ENCODE measurements around the gene SLC25A6.
"Not testable (repeated sequence)": the region's sequence is repeated elsewhere in the genome, so short reads cannot be mapped to it uniquely, and the experiment has no call there.

SLC25A6 gene

DNA sequence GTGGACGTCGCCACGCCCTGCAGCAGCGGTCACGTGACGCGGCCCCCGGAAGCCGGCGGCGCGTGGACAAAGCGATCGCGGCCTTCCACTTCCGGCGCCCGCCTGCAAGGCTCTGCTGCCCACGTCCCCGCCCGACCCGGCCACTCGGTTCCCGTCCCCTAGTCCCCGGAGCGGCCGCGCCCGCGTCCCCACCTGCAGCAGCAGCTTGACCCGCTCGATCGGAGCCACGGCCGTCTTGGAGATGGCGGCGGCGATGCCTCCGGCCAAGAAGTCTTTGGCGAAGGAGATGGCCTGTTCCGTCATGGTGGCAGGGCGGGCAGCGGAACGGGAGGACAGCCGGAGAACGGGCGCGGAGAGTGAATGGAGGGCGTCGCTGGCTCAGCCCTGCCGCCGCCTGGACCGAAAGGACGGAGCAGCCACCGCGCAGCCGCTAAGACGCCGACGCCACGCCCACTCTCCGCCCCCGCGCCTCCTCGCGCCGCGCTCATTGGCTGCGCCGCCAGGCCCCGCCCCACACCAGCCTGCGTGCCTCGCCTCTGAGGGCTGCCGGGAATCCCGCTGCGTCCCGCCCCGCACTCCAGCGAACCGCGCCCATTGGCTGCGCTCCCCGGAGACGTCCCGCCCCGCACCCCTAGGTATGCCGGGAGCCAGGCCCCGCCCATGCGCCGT, at the start of gene SLC25A6:
Gene SLC25A6 (minus strand): TSS at position 407 of the 669 bp plus-strand sequence. CDS start 104 bp downstream, at position 303.
- no peak for DNase-seq

DNA sequence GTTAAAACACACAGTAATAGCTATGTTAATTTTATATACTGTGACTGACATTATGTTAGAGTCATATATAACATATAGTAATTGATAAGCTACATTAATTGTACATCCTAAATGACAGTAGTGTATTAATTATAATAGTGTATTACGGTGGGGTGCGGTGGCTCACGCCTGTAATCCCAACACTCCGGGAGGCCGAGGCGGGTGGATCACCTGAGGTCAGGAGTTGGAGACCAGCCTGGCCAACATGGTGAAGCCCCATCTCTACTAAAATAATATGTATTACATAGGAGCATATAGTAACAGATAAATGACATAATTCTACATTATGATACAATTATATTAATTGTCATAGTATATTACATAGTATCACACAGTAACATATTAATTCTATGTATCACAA, 48.6 kb upstream of the SLC25A6 start:
- DNase-seq, result no peak

DNA sequence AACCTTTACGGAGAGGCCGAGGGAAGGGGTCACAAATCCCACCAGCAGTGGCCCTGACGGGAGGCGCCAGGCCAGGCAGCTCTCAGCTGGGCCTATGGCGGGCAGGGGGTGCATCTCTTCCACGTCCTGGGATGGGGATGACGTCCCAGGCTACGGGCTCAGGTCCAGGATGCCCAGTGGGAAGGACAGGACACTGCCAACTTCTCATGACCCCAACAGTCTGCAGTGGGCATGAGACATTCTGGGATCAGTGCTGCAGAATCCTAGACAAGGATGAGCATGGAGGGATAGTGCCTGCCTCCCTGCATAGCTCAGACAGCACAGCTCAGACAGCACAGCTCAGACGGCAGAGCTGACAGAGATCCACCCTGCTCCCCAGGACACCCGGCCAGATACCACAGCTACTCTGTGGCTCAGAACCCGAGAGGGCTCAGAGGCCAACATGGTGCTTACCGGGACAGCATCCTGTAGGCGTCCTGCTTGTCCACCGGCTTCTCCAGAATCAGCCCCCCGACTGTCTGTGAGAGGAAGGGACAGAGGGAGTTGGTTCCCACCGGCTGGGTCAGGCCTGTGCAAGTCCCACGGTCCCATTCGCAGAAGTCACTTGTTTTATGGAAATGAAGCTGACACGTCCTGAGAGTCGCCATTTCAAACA, 43.5 kb upstream of the SLC25A6 start:
- no peak for DNase-seq

- no peak for DNase-seq
Observed at GRCh38 chrX:1434871-1435240, 42.9 kb upstream of the SLC25A6 start.

GRCh38 chrX:1433646-1434357, 41.9 kb upstream of the SLC25A6 start:
- no peak for DNase-seq

- no peak for DNase-seq
Observed at GRCh38 chrX:1430451-1430850, 38.5 kb upstream of the SLC25A6 start.

DNA sequence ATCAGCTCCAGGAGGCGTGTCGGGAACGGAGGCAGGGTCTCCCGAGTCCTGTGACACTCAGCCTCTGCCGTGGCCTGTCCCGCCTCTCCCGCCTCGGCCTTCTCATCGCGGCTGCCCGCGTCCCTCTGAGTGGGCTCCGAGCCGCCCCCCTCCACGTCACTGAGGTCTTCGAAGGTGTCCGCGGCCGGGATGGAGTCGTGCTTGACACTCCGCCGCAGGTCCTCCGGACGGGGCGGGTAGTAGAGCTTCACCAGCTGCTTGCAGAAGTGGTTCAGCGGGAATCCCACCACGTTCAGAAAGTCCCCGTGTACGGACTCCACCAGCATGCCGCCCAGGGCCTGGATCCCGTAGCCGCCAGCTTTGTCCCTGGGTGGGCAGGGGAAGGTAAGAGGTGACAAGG, 35.8 kb upstream of the SLC25A6 start:
- no peak for DNase-seq

DNA sequence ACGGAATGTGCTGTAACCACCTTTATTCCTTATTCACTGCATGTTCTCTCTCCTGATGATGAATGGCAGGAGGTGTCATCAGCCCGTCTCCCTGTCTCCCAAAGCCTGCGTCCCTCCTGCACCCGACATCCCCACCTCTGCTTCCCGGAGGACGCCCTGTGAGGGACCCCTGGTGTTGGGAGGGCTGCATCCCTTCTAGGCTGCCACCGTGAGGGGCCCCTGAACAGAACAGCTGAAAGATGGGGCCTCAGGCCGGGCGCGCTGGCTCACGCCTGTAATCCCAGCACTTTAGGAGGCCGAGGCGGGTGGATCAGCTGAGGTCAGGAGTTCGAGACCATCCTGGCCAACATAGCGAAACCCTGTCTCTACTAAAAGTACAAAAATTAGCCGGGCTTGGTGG, 34.4 kb upstream of the SLC25A6 start:
- DNase-seq, result not testable (repeated sequence)

DNA sequence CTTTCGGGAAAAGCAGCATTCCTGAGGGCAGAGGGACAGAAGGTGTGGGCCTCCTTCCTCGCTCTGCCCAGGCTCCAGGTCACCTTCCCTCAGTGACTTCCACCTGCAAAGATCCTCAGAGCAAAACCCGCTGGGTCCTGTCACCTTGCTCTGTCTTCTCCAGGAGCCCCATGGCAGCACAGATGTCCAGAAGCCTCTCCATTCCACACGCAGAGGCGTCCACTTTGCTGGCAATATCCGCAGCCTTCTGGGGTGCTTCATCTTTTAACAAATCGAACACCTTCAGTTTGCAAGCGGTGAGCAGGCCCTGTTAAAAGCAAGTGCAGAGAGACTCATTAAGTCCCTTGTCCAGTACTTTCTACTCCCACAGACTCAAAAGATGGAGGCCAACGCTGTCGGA, 33.5 kb upstream of the SLC25A6 start:
- DNase-seq, result no peak

DNA sequence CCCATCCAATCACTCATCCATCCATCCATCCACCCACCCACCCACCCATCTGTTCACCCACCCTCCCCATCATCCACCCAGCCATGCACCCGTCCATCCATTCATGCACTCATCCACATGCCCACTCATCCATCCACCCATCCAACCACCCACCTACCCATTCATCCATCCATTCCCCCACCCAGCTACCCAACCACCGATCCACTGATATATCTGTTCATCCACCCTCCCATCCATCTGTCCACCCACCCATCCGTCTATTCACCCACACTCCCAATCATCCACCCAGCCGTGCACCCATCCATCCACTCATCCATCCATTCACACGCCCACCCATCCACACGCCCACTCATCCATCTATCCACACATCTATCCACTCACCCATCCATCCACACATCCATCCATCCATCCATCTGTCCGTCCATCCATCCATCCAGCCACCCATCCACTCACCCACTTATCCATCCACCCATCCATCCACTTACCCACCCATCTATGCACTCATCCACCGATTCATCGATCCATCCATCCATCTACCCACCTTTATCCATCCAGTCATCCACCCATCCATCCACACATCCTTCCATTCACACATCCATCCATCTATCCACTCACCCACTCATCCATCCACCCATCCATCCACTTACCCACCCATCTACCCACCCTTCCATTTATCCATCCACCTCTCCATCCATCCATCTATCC, 32.4 kb upstream of the SLC25A6 start:
- DNase-seq, result no peak

DNA sequence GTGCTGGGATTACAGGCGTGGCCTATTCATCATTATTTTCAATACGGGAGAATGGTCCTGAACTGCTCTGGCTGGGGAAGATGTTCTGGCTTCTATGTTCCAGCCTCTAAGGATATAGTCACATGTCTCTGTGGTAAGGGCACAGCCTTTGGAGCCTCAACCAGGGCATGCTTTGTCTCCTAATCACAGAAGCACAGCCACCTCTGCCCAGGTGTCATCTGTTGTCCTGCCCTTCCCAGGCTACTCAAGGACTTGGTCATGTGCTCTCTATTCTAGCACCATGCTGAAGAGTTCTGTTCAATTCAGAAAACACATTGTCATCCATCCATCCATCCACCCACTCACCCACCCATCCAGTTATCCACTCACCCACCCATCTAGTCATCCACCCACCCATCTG, 31.3 kb upstream of the SLC25A6 start:
- DNase-seq, result no peak

- no peak for DNase-seq
Observed at GRCh38 chrX:1422135-1422465, 30.2 kb upstream of the SLC25A6 start.

DNA sequence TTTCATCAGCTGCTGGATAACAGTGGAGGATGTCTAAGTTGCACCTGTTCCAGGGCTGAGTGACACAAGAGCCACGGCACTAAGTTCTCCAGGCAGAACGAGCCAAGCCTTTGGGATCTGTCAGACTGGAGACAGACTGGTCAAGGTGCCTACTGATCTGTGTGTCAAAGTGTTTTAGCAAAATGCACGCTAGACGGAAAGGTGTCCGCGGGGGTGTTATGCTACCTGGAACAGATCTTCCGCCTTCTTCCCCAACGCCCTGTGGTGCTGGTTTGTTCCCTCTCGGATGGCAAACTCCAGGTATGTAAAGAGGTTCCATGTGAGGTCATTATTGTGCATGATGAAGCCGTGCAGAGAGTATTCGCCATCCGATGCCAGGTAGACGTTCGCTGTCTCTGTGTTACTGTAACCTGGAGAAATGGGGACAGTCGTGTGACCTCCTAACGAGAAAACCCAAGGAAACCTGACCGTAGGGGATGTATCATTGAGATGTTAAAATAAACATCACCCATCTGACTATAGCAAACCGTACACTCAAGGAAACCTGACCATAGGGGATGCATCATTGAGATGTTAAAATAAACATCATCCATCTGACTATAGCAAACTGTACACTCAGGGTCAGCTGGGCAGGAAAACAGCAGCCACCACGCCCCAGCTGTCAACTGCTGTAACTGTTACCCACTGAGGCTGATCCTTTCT, 29.7 kb upstream of the SLC25A6 start:
- DNase-seq, result no peak

DNA sequence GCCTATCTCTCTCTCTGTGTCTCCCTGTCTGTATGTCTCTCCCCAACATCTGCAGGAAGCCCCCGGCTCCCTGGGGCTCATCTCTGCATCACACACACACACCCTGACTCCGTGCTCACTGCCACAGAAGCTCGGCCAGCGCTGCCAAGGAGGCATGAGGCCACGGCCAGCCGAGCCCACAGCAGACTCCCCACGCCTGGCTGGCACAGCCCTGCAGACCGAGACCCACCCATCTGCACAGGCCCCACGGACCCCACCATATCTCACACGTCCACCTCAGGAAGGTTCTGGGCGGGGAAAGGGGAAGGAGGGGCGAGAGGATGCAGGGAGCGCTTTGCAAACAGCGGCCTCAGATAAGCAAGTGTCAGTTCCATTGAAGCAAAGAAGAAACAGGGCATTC, 28.5 kb upstream of the SLC25A6 start:
- DNase-seq, result no peak

DNA sequence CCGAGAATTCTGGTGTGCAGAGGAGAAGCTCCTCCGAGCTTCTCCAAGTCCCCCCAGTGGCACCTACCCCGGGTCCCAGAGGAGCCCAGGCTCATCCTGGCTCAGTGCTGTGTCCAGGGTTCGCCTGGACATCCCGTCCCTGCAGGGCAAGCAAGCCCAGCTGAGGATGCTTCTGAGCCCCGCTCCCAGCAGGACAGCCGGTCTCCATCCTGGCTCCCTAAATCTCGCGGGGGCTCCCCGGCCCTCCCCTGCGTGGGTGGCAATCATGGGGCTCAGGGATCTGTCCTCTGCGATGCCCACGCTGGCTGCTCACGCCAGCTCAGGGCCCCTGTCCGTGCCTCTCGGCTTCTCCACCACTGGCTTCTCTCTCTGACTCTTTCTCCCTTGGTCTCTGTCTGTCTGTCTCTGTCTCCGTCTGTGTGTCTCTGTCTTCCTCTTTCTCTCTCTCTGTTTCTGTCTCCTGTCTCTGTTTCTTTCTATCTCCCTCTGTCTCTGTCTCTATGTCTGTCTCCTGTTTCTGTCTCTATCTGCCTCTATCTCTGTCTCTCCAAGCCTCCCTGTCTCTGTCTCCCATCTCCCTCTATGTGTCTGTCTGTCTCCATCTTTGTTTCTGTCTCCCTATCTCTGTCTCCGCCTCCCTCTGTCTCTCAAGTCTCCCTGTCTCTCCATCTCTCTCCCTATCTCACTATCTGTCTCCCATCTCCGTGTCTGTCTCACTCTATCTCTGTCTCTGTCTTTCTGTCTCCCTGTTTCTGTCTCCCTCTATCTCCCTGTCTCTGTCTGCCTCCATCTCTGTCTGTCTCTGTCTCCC, 27.8 kb upstream of the SLC25A6 start:
- no peak for DNase-seq

- DNase-seq, result no peak
Observed at GRCh38 chrX:1418901-1419544, 27.1 kb upstream of the SLC25A6 start.

DNA sequence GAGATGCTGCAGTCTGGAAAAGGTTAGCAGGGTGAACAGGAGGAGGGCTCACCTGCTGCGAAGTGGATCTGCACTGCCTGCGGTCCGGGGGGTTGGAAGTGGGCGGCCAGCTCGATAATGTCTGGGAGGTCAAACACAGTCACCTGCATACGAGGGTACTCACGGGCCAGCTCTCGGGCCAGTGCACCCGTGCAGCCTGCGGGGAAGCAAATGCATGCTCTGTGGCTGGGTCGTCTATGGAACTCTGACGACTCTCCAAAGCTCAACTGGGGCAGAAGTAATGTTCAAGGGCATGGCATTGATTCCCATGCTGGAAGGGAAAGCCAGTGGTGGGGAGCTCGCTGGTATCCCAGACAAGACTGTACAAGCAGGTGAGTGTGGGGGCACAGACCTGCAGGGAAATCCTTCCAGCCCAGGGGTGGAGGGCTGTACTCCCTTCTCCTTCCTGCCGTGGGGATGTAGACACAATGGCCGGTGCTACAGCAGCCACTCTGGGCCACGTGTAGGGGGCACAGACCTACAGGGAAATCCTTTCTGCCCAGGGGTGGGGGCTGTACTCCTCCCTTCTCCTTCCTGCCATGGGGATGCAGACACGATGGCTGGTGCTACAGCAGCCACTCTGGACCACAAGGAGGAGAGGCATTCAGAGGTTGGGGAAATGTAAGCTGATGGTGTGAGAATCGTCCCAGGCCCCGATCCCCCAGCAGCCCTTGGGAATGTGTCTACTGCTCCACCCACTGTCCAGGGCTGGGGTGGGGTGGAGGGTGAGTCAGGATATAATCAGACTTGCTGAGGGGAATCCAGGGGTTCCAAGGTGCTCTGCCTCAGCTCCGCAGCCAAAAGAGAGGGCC, 26.2 kb upstream of the SLC25A6 start:
- no peak for DNase-seq

DNA sequence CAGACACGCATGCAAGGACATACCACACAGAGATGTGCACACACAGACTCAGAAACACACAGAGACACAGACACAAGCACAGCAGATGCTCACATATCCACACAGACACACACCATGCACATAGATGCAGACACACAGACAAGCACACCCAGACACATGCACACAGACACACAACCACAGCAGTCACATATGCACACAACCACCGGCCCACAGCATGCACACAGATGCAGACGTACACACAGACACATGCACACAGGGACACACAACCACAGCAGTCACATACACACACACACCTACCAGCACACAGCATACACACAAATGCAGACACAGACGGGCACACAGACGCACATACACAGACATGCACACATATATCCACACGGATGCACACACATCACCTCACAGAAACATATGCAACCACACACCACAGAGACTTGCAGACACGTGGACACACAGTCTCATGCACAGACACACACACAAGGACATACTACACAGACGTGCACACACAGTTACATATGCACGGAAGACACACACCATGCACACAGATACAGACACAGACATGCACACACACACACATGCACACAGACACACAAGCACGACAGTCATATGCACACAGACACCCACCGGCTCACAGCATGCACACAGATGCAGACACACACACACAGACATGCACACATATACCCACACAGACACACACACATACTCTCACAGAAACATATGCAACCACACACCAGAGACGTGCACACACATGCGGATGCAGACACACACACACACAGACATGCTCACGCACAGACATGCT, 25.2 kb upstream of the SLC25A6 start:
- DNase-seq, result no peak

GRCh38 chrX:1416327-1416784, 24.4 kb upstream of the SLC25A6 start:
- DNase-seq, result no peak

Measured in DMS79 (cell line).